ENCODE measurements around the gene COX7A2L.
"Not testable (repeated sequence)": the region's sequence is repeated elsewhere in the genome, so short reads cannot be mapped to it uniquely, and the experiment has no call there.

The COX7A2L gene, protein sequence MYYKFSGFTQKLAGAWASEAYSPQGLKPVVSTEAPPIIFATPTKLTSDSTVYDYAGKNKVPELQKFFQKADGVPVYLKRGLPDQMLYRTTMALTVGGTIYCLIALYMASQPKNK

DNA sequence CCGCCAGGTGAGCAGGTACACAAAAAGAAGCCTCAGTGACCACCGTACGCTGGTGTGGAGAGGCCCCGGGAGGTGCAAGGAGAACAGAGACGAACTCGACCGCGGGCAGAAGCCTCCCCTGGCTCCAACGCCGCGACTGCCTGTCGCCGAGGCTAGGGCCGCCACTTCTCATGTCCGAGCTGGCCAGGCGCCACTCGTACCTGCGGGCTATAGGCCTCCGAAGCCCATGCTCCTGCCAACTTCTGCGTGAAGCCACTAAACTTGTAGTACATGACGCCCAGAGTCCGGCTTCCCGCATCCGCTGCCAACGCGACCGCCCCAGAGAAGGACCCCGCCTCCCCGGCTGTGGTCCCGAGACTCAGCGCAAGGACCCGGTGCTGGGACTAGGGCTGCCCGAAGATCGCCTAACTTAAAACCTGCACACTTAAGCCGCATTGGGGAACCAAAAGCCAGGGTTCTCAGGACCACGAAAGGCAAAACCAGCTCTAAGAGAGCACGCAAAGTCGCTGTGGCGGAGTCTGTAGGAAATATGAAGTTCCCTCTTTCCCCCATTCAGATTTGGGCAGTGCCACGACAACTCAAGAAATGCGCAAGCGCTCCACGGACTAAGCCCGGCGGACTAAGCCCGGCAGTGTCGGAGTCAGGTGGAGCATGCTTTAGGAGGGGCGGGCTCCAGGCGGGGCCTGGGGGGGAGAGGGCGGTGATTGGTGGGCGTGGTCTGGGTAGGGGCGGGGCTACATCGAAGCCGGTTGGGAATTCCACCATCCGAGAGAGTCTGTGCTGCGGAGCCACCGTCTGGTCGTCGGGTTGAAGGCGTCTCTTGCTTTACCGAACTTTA, at the start of gene COX7A2L:
COX7A2L (minus strand) TSS at position 328 of the 838 bp plus-strand sequence; CDS start at position 272, 56 bp downstream.
- peak; percentile 97 for DNase-seq
- peak within 1 kb of the TSS; percentile 98 for H3K27ac Mint-ChIP-seq
- peaks cover 45% of the 10 kb centered on the region for H3K4me1 Mint-ChIP-seq
- peak within 1 kb of the TSS; percentile 84 for H3K4me3 Mint-ChIP-seq
- no peaks in the 10 kb centered on the region for H3K27me3 Mint-ChIP-seq
- CTCF ChIA-PET = interaction anchor here (1.3 to 2.7 kb wide), 2 partner anchors 11 to 271 kb away, joined by 6 to 9 read pairs; no protein-coding TSS in a partner anchor
- no peaks in the 10 kb centered on the region for H3K9me3 Mint-ChIP-seq
- peaks cover 11% of the 10 kb centered on the region for H3K36me3 Mint-ChIP-seq

DNA sequence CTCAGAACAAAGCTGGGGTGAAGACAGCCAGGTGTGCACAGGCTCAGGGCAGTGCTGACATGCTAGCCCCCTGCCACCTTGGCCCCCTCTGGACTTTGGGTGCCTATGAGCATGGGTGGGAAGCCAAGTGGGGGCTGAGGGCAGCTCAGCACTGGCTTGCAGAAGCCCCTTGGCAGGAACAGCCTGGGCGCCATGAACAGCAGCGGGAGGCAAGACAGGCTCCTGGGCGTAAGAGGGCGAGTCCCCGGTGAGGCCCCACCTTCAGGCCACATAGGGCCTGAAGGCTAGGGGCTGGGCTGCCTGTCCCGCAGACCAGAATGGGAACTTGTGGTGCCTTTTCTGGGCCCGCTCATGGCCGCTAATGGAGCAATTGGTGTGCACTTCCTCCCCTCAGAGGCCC, 47.0 kb upstream of the COX7A2L start:
- CTCF ChIA-PET = no interaction called here
- Mint-ChIP-seq H3K27ac (no peak overlapping the region), H3K9me3 (no peaks in the 10 kb centered on the region), H3K27me3 (no peaks in the 10 kb centered on the region), H3K4me3 (no peak overlapping the region), H3K36me3 (no peaks in the 10 kb centered on the region), H3K4me1 (no peaks in the 10 kb centered on the region)
- no peak for DNase-seq

DNA sequence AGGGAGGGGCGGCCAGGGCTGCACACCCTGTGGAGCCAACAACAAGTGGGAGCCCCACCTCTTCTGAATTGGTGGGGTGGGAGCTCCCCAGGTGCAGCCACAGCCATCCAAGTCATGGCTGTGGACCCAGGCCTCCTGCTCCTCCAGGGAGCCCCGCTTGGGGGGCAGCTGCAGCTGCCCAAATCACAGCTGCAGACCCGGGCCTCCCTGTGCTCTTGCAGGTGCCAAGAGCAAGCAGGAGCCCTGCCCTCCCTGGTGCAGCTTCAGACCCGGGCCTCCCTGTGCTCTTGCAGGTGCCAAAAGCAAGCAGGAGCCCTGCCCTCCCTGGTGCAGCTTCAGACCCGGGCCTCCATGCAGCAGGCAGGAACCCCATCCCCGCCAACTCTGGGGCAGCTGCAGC, 46.5 kb upstream of the COX7A2L start:
- H3K27ac Mint-ChIP-seq = no peak overlapping the region
- CTCF ChIA-PET = no interaction called here
- H3K9me3 Mint-ChIP-seq = no peaks in the 10 kb centered on the region

DNA sequence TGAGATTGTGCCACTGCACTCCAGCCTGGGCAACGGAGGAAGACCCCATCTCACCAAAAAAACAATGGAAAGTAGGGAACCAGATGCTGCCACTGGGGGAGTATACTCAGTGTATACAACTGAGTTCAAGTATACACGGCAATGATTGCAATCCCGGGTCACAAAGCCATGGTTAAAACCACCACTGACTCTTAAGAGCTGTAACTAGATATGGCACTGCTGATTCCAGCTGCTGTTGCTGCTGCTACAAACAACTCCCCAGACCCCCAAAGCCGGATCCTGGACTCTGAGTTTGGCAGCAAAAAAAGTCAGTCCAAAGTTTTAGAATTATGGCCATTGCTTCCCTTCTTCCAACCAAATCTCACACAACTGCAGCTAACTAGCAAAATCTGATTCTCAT, 43.7 kb upstream of the COX7A2L start:
- Mint-ChIP-seq H3K4me1 (no peaks in the 10 kb centered on the region), H3K9me3 (no peaks in the 10 kb centered on the region), H3K27me3 (peaks cover 8% of the 10 kb centered on the region), H3K27ac (no peak overlapping the region), H3K4me3 (no peak overlapping the region), H3K36me3 (no peaks in the 10 kb centered on the region)
- DNase-seq = no peak
- CTCF ChIA-PET = no interaction called here

More for the DNA sequence above, 46.5 kb upstream of the COX7A2L start:
- DNase-seq = no peak
- H3K27me3 Mint-ChIP-seq = no peaks in the 10 kb centered on the region
- H3K4me1 Mint-ChIP-seq = no peaks in the 10 kb centered on the region
- no peaks in the 10 kb centered on the region for H3K36me3 Mint-ChIP-seq
- no peak overlapping the region for H3K4me3 Mint-ChIP-seq

DNA sequence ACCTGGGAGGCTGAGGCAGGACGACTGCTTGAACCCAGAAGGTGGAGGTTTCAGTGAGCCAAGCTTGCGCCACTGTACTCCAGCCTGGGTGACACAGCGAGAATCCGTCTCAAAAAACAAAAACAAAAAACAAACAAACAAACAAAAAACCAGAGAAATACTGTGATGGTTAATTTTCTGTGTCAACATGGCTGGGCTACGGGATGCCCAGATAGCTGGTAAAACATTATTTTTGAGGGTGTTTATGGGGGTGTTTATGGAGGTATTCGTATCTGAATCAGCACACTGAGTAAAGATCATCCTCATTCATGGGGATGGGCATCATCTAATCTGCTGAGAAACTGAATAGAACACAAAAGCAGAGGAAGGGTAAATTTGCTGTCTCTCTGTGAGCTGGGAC, 40.8 kb upstream of the COX7A2L start:
- CTCF ChIA-PET = interaction anchor here (1.8 kb wide), 1 partner anchor 17 kb away, joined by 3 read pairs; no protein-coding TSS in a partner anchor
- Mint-ChIP-seq H3K9me3 (no peaks in the 10 kb centered on the region), H3K36me3 (no peaks in the 10 kb centered on the region), H3K27ac (no peak overlapping the region), H3K27me3 (peaks cover 10% of the 10 kb centered on the region), H3K4me3 (no peak overlapping the region), H3K4me1 (no peaks in the 10 kb centered on the region)
- no peak for DNase-seq

DNA sequence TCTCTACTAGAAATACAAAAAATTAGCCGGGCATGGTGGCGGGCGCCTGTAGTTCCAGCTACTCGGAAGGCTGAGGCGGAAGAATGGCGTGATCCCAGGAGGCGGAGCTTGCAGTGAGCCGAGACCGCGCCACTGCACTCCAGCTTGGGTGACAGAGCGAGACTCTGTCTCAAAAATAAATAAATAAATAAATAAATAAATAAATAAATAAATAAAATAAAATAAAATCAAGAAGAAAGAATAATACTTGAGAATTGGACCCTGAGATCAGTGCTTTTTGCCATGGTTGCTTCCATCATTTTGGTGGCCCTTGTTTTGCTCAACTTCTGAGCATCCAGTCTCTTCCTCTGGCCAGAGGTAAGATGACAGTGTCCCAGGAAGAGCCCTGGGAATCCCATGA, 37.0 kb upstream of the COX7A2L start:
- CTCF ChIA-PET, DNase-seq, H3K36me3 Mint-ChIP-seq, H3K4me3 Mint-ChIP-seq, H3K9me3 Mint-ChIP-seq, H3K27ac Mint-ChIP-seq, H3K4me1 Mint-ChIP-seq: not testable (repeated sequence)
- H3K27me3 Mint-ChIP-seq = peaks cover 13% of the 10 kb centered on the region

DNA sequence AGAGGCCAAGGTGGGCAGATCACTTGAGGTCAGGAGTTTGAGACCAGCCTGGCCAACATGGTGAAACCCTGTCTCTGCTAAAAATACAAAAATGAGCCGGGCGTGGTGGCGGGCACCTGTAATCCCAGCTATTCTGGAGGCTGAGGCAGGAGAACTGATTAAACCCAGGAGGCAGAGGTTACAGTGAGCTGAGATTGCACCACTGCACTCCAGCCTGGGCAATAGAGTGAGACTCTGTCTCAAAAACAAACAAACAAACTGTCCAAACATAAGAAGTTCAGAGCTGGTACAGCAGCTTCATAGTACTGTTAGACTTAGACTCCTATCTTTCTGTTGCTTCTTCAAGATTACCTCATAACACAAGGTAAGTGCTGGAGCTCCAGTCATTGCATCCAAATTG, 32.3 kb upstream of the COX7A2L start:
- H3K9me3 Mint-ChIP-seq, H3K36me3 Mint-ChIP-seq, CTCF ChIA-PET: not testable (repeated sequence)

DNA sequence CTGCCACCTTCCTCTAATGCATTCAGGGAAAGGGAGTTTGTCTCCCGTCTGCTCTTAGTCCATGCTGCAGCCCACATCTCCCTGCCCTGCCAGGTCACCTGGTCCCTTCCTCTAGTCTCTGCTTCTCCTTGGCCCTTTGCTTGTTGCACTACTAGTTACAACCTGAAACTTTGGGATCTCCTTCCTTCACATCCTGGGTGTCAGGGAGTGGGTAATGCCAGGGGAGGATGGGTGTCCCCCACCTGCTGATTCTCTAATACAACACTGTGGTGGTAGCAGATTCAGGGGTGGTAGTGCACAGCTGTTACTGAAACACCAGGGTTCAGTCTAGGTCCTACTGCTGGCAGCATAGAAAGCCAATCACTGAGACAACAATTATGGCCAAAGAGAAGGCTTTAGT, 31.2 kb upstream of the COX7A2L start:
- Mint-ChIP-seq H3K27ac (no peak overlapping the region), H3K36me3 (no peaks in the 10 kb centered on the region), H3K27me3 (peaks cover 7% of the 10 kb centered on the region), H3K4me3 (no peak overlapping the region), H3K4me1 (no peaks in the 10 kb centered on the region), H3K9me3 (no peaks in the 10 kb centered on the region)
- CTCF ChIA-PET = interaction anchor here (0.9 kb wide), 1 partner anchor 8 kb away, joined by 3 read pairs; no protein-coding TSS in a partner anchor
- no peak for DNase-seq

More for the DNA sequence above, 32.3 kb upstream of the COX7A2L start:
- not testable (repeated sequence) for H3K27me3 Mint-ChIP-seq, H3K27ac Mint-ChIP-seq, H3K4me1 Mint-ChIP-seq, H3K4me3 Mint-ChIP-seq, DNase-seq

DNA sequence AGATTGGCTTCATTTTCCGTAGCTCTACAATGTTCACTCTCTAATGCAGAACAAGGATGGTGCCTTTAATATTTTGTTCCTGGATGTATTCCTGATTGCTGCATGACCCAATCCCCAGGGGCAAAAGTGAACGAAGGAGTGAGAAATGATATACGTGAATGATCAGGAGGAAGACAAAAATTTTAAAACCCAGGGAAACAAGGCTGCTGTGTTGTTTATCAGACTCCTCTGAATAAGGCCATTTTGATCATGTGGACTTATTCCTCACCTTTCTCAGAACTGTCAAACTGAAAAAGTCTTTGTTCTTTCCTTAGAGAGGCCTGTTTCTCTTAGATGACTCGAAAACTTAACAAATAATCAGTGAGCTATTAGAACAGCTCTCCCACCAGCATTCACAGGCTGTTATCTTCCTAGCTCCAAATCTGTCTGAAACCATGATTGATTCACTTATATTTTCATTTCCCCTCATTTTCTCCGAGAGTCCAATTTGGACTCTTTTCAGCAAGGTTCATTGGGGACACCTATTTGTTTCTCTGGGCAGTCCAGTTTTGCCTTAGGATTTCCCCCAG, 29.5 kb upstream of the COX7A2L start:
- Mint-ChIP-seq H3K36me3 (no peaks in the 10 kb centered on the region), H3K9me3 (no peaks in the 10 kb centered on the region), H3K4me3 (no peak overlapping the region), H3K27me3 (peaks cover 4% of the 10 kb centered on the region), H3K4me1 (no peaks in the 10 kb centered on the region), H3K27ac (no peak overlapping the region)
- CTCF ChIA-PET = interaction anchor here (0.7 kb wide), 1 partner anchor 13 kb away, joined by 3 read pairs; no protein-coding TSS in a partner anchor
- no peak for DNase-seq

DNA sequence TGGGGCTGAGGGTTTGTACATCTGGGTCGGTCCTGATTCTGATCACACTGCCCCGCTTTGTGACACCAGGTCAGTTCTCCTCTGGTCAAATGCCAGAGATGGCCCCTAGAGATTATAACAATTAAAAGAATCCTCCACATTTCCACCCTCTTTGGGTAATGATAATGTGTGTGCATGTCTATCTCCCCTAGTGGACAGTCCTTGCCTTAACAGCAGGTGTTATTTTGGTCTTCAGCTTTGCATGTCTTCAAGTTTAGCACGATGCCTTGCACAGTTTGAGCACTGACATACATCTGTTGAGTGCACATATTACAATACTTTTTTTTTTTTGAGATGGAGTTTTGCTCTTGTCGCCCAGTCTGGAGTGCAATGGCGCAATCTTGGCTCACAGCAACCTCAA, 25.7 kb upstream of the COX7A2L start:
- Mint-ChIP-seq H3K27ac (no peak overlapping the region), H3K9me3 (no peaks in the 10 kb centered on the region), H3K4me1 (no peaks in the 10 kb centered on the region), H3K36me3 (no peaks in the 10 kb centered on the region), H3K27me3 (no peaks in the 10 kb centered on the region), H3K4me3 (no peak overlapping the region)
- CTCF ChIA-PET = interaction anchor here (0.6 to 0.7 kb wide), 2 partner anchors 17 to 174 kb away, joined by 3 read pairs; no protein-coding TSS in a partner anchor
- no peak for DNase-seq

DNA sequence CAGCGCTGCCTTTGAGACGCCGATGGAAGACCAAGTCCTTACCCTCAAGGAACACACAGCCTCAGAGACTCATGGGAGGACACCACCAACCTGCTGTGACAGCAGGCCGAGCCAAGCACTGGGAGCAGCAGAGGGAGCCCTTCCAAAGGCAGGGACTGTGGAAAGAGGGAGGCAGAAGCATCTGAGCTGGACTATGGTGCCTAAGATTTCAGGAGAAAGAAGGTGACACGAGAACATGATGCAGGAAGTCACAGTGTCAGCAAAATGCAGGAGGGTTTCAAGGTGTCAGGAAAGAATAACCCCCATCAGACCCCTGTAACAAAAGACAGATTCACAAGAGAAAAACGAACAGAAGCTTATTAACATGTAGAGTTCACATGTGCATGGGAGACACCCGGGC, 24.2 kb upstream of the COX7A2L start:
- Mint-ChIP-seq H3K4me1 (no peaks in the 10 kb centered on the region), H3K36me3 (no peaks in the 10 kb centered on the region), H3K27ac (no peak overlapping the region), H3K9me3 (no peaks in the 10 kb centered on the region), H3K4me3 (no peak overlapping the region), H3K27me3 (peaks cover 5% of the 10 kb centered on the region)
- no peak for DNase-seq
- CTCF ChIA-PET = interaction anchor here (0.7 to 1.2 kb wide), 3 partner anchors 55 to 289 kb away, joined by 3 to 5 read pairs (median 4); no protein-coding TSS in a partner anchor

DNA sequence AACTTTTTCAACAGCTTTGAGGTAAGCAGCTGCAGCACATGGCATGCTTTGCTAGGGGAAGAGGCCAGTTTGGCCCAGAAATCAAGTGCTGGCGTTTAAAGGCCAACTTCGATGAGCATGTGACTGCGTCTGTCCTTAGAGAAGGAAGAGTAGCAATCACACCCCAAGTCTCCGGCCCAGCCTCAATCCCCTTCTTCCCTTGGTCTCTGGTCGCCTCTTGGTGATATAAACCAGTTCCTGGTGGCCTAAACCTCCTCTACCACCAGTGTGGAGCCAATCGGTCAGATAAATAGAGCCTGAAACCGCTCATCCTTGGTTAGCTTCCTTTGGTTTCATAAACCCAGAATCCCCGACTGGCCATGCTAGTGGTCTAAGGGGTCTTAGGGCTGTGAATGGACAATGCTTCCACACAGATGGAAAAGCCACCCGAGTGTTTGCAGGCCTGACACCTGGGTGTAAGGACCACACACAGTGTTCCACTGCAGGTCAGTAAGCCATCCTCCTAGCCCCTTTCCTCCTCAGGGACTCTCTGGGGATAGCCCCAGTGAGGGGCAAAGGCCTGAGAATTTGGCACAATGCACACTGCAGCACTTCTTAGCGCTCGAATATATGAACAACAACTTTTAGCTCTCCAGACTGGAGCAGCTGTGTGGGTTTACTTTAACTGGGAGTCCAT, 23.0 kb upstream of the COX7A2L start:
- Mint-ChIP-seq H3K36me3 (no peaks in the 10 kb centered on the region), H3K4me3 (no peak overlapping the region), H3K4me1 (no peaks in the 10 kb centered on the region), H3K27ac (no peak overlapping the region), H3K9me3 (no peaks in the 10 kb centered on the region), H3K27me3 (peaks cover 5% of the 10 kb centered on the region)
- no peak for DNase-seq
- CTCF ChIA-PET = interaction anchor here (0.8 kb wide), 2 partner anchors 8 to 17 kb away, joined by 3 read pairs; no protein-coding TSS in a partner anchor

DNA sequence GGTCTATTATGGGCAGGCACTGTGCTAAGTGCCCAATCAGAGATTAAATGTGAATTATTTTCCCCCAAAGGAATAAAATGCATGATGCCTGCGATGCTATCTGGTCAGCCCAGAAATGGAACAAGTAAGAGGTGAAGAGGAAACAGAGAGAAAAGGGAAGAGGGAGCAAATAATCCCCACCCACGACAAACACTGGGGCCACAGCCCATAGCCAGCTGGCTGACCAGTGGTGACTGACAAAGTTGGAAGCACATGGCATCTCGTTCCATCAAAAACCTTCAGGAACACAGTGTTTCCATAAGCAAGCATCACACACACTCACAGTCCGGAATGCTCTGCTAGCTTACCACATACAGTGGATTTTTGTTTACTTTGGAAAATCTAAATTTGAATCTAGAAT, 21.1 kb upstream of the COX7A2L start:
- Mint-ChIP-seq H3K36me3 (no peaks in the 10 kb centered on the region), H3K4me1 (no peaks in the 10 kb centered on the region), H3K9me3 (no peaks in the 10 kb centered on the region), H3K27ac (no peak overlapping the region), H3K4me3 (no peak overlapping the region), H3K27me3 (peaks cover 5% of the 10 kb centered on the region)
- CTCF ChIA-PET = interaction anchor here (0.6 kb wide), 1 partner anchor 80 kb away, joined by 3 read pairs; no protein-coding TSS in a partner anchor
- no peak for DNase-seq

DNA sequence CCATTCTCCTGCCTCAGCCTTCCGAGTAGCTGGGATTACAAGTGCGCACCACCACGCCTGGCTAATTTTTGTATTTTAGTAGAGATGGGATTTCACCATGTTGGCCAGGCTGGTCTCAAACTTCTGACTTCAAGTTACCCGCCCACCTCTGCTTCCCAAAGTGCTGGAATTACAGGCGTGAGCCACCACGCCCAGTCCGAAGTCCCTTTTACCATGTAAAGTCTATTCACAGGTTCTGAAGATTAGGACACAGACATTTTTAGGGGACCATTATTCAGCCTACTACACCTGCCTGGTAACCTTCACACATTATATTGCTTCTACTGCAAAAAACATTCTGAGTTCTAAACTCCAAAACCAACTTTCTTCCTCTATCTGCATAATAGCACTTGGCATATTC, 19.0 kb upstream of the COX7A2L start:
- peaks cover 11% of the 10 kb centered on the region for H3K27me3 Mint-ChIP-seq
- H3K4me1 Mint-ChIP-seq, CTCF ChIA-PET, H3K27ac Mint-ChIP-seq, DNase-seq, H3K36me3 Mint-ChIP-seq, H3K9me3 Mint-ChIP-seq, H3K4me3 Mint-ChIP-seq: not testable (repeated sequence)

Data from activated naive CD4-positive, alpha-beta T cell treated with anti-CD3 and anti-CD28 coated beads, Interleukin-2, amount 10 ng/mL, durations not matched to agents 7 days and 5 days (primary cell).